ENCODE measurements around the gene NUDT3.
"Not testable (repeated sequence)": the region's sequence is repeated elsewhere in the genome, so short reads cannot be mapped to it uniquely, and the experiment has no call there.

The NUDT3 gene

GRCh38 chr6:34284563-34285447, 107.7 kb downstream of the NUDT3 start:
- peak; percentile 78 for FAIRE-seq

DNA sequence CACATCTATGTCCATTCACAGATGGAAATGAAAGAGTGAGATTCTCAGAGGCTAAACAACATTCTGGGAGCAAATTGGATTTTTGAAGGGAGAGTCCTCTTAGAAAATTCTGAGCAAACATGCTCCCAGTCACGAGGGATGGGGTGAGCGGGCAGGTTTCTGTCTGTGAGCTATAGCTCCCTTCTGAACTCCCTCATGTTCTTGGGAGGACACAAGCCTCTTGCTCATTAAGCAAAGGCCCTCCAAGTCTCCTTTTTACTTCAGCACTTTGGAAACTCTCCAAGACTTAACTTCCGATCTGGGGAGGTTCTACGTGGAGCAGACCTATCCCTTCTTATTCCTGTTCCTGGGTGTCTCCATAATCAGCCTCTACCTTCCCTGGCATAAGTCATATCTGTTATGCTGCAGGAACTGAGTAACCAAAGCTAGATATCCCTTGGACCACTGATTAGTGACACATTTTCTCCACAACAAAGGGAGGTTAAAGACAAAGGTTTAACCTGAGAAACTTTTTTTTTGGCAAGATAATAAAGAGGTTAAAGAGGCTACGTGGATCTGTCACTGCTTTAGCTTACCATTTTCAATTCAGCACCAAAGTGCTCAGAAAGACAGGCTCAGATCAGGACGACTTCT, 110.7 kb downstream of the NUDT3 start:
- FAIRE-seq = no peak

DNA sequence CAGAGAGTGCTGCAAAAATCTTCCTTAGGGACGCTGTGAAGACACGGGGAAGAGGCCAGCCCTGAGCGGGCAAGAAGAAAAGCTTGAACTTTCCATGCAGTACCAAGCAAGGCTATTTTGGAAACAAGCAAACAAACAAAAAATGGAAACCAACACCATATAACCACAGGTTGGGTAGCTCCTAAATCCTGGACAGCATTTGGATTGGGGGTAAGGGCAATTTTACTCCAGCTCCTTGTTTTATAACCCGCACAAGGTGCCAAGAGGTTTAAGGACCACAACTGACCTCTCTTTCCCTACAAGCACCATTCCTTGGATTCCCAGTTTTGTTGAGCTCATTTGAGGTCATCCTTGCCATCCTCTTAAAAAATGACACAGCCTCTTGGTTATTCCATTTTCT, 112.3 kb downstream of the NUDT3 start:
- no peak for FAIRE-seq

DNA sequence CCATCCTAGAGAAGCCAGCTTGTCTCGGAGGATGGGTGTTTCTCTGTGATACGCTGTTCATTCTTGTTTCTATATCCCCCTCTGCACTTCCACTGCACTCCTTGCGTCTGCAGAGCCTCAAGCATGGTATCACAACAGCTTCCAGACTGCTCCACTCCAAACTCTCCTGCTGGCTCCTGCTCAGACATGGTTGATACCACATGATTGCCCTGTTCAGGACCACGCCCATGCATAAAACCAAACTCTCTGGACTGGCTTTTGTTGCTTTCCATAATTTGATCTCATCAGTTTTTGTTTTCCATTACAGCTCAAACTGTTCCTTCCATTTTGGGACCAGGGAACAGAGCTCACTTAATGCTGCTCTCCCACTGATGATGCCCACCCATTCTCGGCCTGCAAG, 113.6 kb downstream of the NUDT3 start:
- no peak for FAIRE-seq

DNA sequence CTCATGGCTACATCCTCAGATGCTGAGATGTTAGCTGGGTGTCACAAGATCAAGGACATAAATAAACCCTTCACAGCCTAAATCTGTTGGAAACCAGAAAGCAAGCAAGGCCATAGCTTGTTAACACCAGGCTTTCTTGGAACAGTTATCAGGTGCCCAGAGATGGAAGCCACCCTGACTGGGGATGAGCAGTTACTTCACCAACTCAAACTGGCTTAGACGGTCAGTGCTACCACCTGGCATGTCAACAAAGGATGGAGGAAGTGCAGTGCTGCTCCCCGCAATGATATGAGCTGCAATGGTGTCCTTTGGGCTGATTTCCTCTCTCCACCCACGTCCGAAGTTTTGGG, 114.7 kb downstream of the NUDT3 start:
- FAIRE-seq = no peak

- FAIRE-seq = no peak
Measured at GRCh38 chr6:34276881-34277762, 115.3 kb downstream of the NUDT3 start.

DNA sequence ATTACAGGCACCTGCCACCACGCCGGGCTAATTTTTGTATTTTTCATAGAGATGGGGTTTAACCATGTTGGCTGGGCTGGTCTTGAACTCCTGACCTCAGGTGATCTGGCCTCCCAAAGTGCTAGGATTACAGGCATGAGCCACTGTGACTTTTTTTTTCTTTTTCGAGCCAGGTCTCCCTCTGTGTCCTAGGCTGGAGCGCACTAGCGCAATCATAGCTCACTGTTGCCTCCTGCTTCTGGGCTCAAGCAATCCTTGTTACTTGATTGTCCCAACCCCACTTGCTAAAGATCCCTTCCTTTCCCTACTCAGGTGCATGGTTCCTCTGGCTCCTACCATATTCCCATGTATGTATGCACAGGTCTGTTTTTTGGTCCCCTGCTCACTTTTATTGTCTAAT, 116.3 kb downstream of the NUDT3 start:
- no peak for FAIRE-seq

- FAIRE-seq = no peak
Measured at GRCh38 chr6:34275128-34275804, 117.2 kb downstream of the NUDT3 start.

DNA sequence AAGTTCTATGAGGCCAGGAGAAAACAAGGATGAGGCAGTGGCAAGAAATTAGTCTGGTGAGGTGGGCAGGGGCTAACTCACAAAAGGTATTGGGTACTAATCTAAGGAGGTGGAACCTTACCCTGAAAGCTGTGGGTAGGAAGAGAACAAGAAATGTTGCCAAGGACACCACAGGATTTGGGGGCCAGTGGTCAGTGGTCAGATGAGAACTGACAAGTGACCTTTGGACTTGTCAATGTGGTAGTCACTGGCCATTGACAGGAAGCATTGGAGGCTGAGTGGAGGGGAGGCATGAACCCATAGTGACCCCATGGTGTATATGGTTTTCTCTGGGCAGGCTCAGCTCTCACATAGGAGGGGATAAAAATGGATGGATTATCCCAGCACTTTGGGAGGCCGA, 118.3 kb downstream of the NUDT3 start:
- no peak for FAIRE-seq

DNA sequence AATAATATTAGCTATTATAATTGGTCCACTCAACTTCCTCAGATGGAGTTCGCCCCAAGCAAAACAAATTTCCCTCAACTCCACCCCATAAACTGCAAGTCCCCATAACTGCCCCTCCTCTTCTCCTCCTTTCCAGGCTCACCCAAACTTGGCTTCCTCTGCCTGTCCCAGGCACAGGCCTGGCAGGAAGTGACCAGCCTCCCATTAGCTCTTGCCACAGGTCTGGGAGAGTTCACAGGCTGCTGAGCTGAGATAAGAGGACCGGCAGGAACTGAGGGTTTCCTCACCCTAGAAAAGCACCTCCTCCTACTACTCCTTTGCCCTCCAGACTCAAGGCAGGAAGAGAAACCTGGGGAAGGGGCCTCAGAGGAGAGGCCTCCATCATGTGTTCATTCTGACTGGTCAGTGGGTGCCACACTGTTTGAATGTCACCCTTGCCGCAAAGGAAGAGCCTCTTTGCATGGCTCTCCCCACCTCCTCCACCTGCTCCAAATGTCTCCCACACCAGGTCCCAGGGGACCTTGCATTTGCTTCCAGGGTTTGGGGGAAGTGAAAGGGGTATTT, 119.1 kb downstream of the NUDT3 start:
- FAIRE-seq = no peak

GRCh38 chr6:34272013-34272926, 120.2 kb downstream of the NUDT3 start:
- FAIRE-seq = no peak

DNA sequence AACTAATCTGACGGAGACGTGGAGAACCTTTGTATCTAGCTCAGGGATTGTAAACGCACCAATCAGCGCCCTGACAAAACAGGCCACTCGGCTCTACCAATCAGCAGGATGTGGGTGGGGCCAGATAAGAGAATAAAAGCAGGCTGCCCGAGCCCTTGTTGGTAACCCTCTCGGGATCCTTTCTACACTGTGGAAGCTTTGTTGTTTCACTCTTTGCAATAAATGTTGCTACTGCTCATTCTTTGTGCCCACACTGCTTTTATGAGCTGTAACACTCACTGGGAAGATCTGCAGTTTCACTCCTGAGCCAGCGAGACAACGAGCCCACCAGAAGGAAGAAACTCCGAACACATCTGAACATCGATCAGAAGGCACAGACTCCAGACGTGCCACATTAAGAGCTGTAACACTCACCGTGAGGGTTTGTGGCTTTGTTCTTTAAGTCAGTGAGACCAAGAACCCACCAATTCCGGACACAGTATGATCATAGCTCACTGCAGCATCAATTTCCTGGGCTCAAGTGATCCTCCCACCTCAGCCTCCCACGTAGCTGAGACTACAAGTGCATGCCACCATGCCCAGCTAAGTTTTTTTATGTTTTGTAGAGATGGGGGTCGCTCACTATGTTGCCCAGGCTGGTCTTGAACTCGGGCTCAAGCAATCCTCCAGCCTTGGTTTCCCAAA, 122.7 kb downstream of the NUDT3 start:
- FAIRE-seq = not testable (repeated sequence)

DNA sequence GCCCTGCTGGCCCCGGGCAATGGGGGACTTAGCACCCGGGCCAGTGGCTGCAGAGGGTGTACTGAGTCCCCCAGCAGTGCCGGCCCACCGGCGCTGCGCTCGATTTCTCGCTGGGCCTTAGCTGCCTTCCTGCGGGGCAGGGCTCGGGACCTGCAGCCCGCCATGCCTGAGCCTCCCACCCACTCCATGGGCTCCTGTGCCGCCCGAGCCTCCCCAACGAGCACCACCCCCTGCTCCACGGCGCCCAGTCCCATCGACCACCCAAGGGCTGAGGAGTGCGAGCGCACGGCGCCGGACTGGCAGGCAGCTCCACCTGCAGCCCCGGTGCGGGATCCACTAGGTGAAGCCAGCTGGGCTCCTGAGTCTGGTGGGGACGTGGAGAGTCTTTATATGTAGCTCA, 123.3 kb downstream of the NUDT3 start:
- not testable (repeated sequence) for FAIRE-seq

- FAIRE-seq = no peak
Measured at GRCh38 chr6:34267746-34268145, 124.7 kb downstream of the NUDT3 start.

- FAIRE-seq = not testable (repeated sequence)
Measured at GRCh38 chr6:34263484-34263883, 129.0 kb downstream of the NUDT3 start.

DNA sequence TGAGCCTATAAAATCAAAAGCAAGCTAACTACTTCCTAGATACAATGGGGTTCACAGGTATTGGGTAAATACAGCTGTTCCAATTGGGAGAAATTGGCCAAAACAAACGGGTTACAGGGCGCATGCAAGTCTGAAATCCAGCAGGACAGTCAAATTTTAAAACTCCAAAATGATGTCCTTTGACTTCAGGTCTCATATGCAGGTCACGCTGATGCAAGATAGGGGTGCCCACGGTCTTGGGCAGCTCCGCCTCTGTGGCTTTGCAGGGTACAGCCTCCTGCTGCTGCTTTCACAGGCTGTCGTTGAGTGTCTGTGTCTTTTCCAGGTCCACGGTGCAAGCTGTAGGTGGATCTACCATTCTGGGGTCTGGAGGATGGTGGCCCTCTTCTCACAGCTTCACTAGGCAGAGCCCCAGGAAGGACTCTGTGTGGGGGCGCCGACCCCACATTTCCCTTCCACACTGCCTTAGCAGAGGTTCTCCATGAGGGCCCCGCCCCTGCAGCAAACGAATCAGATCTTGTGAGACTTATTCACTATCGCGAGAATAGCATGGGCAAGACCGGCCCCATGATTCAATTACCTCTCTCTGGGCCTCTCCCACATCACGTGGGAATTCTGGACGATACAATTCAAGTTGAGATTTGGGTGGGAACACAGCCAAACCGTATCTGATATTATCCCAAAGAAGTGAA, 131.7 kb downstream of the NUDT3 start:
- no peak for FAIRE-seq

- no peak for FAIRE-seq
Measured at GRCh38 chr6:34259529-34260069, 132.9 kb downstream of the NUDT3 start.

GRCh38 chr6:34252395-34252794, 140.1 kb downstream of the NUDT3 start:
- not testable (repeated sequence) for FAIRE-seq

- no peak for FAIRE-seq
Measured at GRCh38 chr6:34249469-34250261, 142.8 kb downstream of the NUDT3 start.
